Stomach (tissue), 9 donors: ENCODE results near the gene KIAA0408. TPM values are rescaled to one million over a fixed set of nuclear protein-coding genes. Genes with fewer than 3 reads are reported as not detected.

Experiments used
- DNase-seq, 2 donors: peaks; one replicate each; pipeline versions ENCODE4 v3.0.0 to v3.0.0-alpha.2; 2013 to 2019
- H3K27ac ChIP-seq, 5 donors: fragments of 200-600 bp in 4 of 5; sonication (generic) in 4 of 5; one replicate each; pipeline ENCODE4 v1.5.1; 2013 to 2019; ENCODE audit warnings: mild to moderate bottlenecking in 1 of 5, moderate library complexity in 1 of 5
- H3K27me3 ChIP-seq, 3 donors: fragments of 200-600 bp; sonication (generic); one replicate each; pipeline ENCODE4 v1.5.1; 2017 to 2019; ENCODE audit warnings: mixed run types in 1 of 3
- H3K36me3 ChIP-seq, 4 donors: fragments of 200-600 bp; sonication (generic); 1 replicate in 3 of 4; 2 replicates in 1 of 4; pipeline ENCODE4 v1.5.1; 2016 to 2019
- H3K4me1 ChIP-seq, 4 donors: fragments of 200-600 bp; sonication (generic); one replicate each; pipeline ENCODE4 v1.5.1; 2016 to 2019
- H3K4me3 ChIP-seq, 4 donors: fragments of 200-600 bp; sonication (generic) in 3 of 4; one replicate each; pipeline ENCODE4 v1.5.1; 2016 to 2019; ENCODE audit warnings: mild to moderate bottlenecking in 1 of 4
- H3K9me3 ChIP-seq, 4 donors: fragments of 200-600 bp; sonication (generic); one replicate each; pipeline ENCODE4 v1.5.1; 2016 to 2019
- CTCF ChIP-seq, 7 experiments: fragments of 450-650 bp in 4 of 7; fragments of 200-600 bp in 3 of 7; sonication (generic) in 3 of 7; IDR thresholded peaks; one replicate each; pipeline ENCODE4 v1.5.1; 2016 to 2019; ENCODE audit warnings: antibody characterized with exemption in 7 of 7, control low read depth in 2 of 7, mild to moderate bottlenecking in 1 of 7
- EP300 ChIP-seq: sonication (generic); formaldehyde crosslinking; IDR thresholded peaks from one replicate; pipeline ENCODE4 v1.6.1; 2017; ENCODE audit warnings: antibody characterized with exemption
- POLR2A ChIP-seq, 4 donors: fragments of 450-650 bp; IDR thresholded peaks; one replicate each; pipeline ENCODE4 v1.6.1; 2016; ENCODE audit warnings: antibody characterized with exemption in 4 of 4, control low read depth in 2 of 4, mild to moderate bottlenecking in 1 of 4, moderate library complexity in 1 of 4
- POLR2AphosphoS5 ChIP-seq, 3 donors: sonication (generic); formaldehyde crosslinking; IDR thresholded peaks; one replicate each; pipeline ENCODE4 v1.6.1; 2016; ENCODE audit warnings: antibody characterized with exemption in 3 of 3
- WGBS, 5 donors: extraction: QIAGEN DNeasy Blood & Tissue Kit in 3 of 5; methylation state at CpG; one replicate each; pipeline versions ENCODE4 v1.1.5 to v1.1.7; 2013 to 2018; 5-methylcytosine and 5-hydroxymethylcytosine counted together
- intact Hi-C: fragments of 100-400 bp; cut with DNase I; formaldehyde crosslinking; loops from one replicate; pipeline ENCODE4 v1.15.1; 2023; ENCODE audit warnings: low total_unique reads
- polyA plus RNA-seq, 3 donors: library from polyadenylated mRNA; stranded (reverse); fragments of 200-250 nt; gene quantifications; one replicate each; pipeline ENCODE4 v1.2.3, GENCODE V29; 2013
- total RNA-seq, 5 donors: library from RNA; depleted of rRNA; stranded (reverse); fragments of >200 nt; gene quantifications; one replicate each; pipeline versions ENCODE4 v1.1.0 to v1.2.3, GENCODE V29; 2014 to 2016
- donor health status: healthy with polysubstance abuse.
- donor health status: Bipolar disorder and iron deficiency.
- donor health status: healthy.

Gene KIAA0408
- total and polyA plus RNA-seq, 8 donors, result 0.87 to 89.3 (median 6.4) TPM

- TF ChIP-seq EP300 (no peak), POLR2A (IDR thresholded peaks at IDR 0.05) (no peak), POLR2AphosphoS5 (IDR thresholded peaks at IDR 0.05) (no peak), CTCF (IDR thresholded peaks at IDR 0.05) (no peak)
- no peak overlapping the region for H3K27ac ChIP-seq
- no peaks in the 10 kb centered on the region for H3K36me3 ChIP-seq
- no peaks in the 10 kb centered on the region for H3K9me3 ChIP-seq
- H3K4me1 ChIP-seq, result peaks cover 2 to 23% (median 9%) of the 10 kb centered on the region in 4 donors
- DNase-seq, result no peak
- intact Hi-C loops, result loop anchor here (10.0 kb wide), 1 partner anchor 76 kb away; no protein-coding TSS in a partner anchor
- 72 to 93% (median 80%) methylated on average over 2 of the region's 2 CpGs for WGBS, 5 donors
- no peaks in the 10 kb centered on the region for H3K27me3 ChIP-seq
- H3K4me3 ChIP-seq, result no peak overlapping the region
Measured at GRCh38 chr6:127468936-127469335, 9.7 kb upstream of the KIAA0408 start.

- TF ChIP-seq CTCF (IDR thresholded peaks at IDR 0.05) (no peak), POLR2A (IDR thresholded peaks at IDR 0.05) (no peak), EP300 (no peak), POLR2AphosphoS5 (IDR thresholded peaks at IDR 0.05) (no peak)
- Histone ChIP-seq H3K36me3 (no peaks in the 10 kb centered on the region), H3K4me1 (peaks cover 10 to 32% (median 23%) of the 10 kb centered on the region in 4 donors), H3K27me3 (no peaks in the 10 kb centered on the region), H3K27ac (no peak overlapping the region), H3K4me3 (no peak overlapping the region), H3K9me3 (no peaks in the 10 kb centered on the region)
- intact Hi-C loops, result loop anchor here (10.0 kb wide), 1 partner anchor 78 kb away; no protein-coding TSS in a partner anchor
- WGBS, 5 donors, result 65 to 82% (median 79%) methylated on average over 5 of the region's 5 CpGs
- no peak for DNase-seq
Measured at GRCh38 chr6:127466416-127466815, 7.2 kb upstream of the KIAA0408 start.

DNA sequence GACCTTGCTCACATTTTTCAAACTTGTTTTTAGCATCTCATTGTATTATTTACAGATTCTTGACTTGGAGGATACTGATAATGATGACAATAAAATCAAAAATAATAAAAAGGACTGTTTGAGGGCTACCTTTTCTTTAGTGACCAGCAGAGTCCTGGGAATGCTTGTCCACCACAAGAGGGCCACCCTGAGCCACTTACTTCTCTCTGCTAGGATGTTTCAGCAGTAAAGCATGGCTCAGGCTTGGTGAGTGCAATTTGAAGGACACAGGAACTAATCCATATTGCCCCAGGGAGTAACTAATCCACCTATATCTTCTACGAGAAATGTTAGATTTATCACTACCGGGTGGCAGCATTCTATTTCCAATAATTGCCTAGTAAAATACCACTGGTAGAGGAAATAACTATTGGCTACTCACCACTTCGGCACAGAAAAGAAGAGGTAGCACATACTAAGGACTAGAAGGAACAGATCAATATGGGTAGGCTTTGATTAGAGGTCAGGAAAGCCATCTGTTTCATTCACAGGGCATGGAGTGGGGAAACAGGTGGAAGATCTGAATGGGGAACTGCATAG lies 5.8 kb upstream of the KIAA0408 start:
- intact Hi-C loops, result loop anchor here (10.0 kb wide), 1 partner anchor 80 kb away; no protein-coding TSS in a partner anchor
- 38 to 41% (median 40%) methylated on average over 3 of the region's 3 CpGs for WGBS, 5 donors
- H3K9me3 ChIP-seq, result no peaks in the 10 kb centered on the region
- H3K4me1 ChIP-seq, result peaks cover 10 to 34% (median 27%) of the 10 kb centered on the region in 4 donors
- H3K36me3 ChIP-seq, result no peaks in the 10 kb centered on the region
- peak; percentile 70 to 89 for DNase-seq
- H3K27ac ChIP-seq, result peak overlapping the region in 3 of 5 donors; percentile 58 to 64 (median 63)
- H3K4me3 ChIP-seq, result no peak overlapping the region
- TF ChIP-seq CTCF (IDR thresholded peaks at IDR 0.05) (peak in 5 of 7 experiments; percentile 50 to 76 (median 68)), POLR2A (IDR thresholded peaks at IDR 0.05) (no peak), POLR2AphosphoS5 (IDR thresholded peaks at IDR 0.05) (peak in 1 of 3 donors; percentile 25)
- H3K27me3 ChIP-seq, result no peaks in the 10 kb centered on the region

DNA sequence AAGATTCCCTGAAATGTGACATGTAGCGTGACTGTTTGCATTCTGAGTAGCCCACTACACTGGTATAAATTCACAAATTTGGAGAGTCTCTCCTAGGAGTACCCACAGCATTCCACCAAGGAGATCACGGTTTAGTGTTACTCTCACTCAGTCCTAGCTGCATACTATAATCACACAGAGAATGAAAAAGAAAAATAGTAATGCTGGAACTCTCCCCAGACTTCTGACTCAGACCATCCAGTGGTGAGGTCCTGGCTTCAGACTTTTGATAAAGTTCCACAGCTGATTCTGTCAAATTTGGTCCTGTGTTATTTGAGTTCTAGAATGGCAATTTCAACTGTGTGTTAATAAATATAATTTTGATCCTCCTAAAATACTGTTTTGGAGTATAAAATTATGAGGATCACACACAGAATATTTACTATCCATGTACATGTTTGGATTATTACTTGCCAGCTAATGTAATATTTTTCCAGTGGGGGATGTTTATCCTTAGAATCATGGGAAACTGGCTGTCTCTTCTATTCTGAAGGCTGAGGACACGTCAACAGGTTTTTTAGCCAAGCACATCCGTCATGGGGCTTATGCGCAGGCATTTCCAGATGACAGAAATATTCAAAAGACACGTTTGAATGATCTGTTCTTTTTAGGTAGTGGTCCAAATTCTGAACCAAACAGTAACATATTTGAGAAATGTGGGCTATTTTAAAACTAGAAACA lies 5.1 kb upstream of the KIAA0408 start:
- H3K4me1 ChIP-seq, result peaks cover 10 to 41% (median 30%) of the 10 kb centered on the region in 4 donors
- intact Hi-C loops, result loop anchor here (10.0 kb wide), 1 partner anchor 80 kb away; no protein-coding TSS in a partner anchor
- no peaks in the 10 kb centered on the region for H3K9me3 ChIP-seq
- WGBS, 5 donors, result 25 to 41% (median 34%) methylated on average over 6 of the region's 6 CpGs
- no peaks in the 10 kb centered on the region for H3K36me3 ChIP-seq
- DNase-seq, result peak in 1 of 2 donors; percentile 59
- peak overlapping the region in 4 of 5 donors; percentile 47 to 64 (median 60) for H3K27ac ChIP-seq
- no peak overlapping the region for H3K4me3 ChIP-seq
- no peaks in the 10 kb centered on the region for H3K27me3 ChIP-seq
- no peak for TF ChIP-seq CTCF (IDR thresholded peaks at IDR 0.05)
- TF ChIP-seq POLR2A (IDR thresholded peaks at IDR 0.05), result no peak
- no peak for TF ChIP-seq EP300
- no peak for TF ChIP-seq POLR2AphosphoS5 (IDR thresholded peaks at IDR 0.05)
